HG03378 (cell line): ENCODE results near the gene NUB1.
"Not testable (repeated sequence)": the region's sequence is repeated elsewhere in the genome, so short reads cannot be mapped to it uniquely, and the experiment has no call there.

Experiments
- ATAC-seq: cut with Tn5 transposase; IDR thresholded peaks from one replicate; pipeline ENCODE4 v1.9.1; 2021; ENCODE audit warnings: mild to moderate bottlenecking, moderate library complexity; ENCODE audit not compliant: unreplicated experiment

Gene NUB1

GRCh38 chr7:151341357-151342101, at the start of gene NUB1:
NUB1 (plus strand) TSS chr7:151341812; CDS start chr7:151345350, 3,538 bp downstream.
- no peak for ATAC-seq

GRCh38 chr7:151292850-151293249, 48.8 kb upstream of the NUB1 start:
- no peak for ATAC-seq

GRCh38 chr7:151296202-151296992, 45.2 kb upstream of the NUB1 start:
- ATAC-seq = no peak

- no peak for ATAC-seq
Measured at GRCh38 chr7:151298765-151299164, 42.8 kb upstream of the NUB1 start.

- ATAC-seq = no peak
Measured at GRCh38 chr7:151299530-151299929, 42.1 kb upstream of the NUB1 start.

GRCh38 chr7:151299940-151300645, 41.5 kb upstream of the NUB1 start:
- ATAC-seq = no peak

GRCh38 chr7:151301471-151302462, 39.8 kb upstream of the NUB1 start:
- no peak for ATAC-seq

DNA sequence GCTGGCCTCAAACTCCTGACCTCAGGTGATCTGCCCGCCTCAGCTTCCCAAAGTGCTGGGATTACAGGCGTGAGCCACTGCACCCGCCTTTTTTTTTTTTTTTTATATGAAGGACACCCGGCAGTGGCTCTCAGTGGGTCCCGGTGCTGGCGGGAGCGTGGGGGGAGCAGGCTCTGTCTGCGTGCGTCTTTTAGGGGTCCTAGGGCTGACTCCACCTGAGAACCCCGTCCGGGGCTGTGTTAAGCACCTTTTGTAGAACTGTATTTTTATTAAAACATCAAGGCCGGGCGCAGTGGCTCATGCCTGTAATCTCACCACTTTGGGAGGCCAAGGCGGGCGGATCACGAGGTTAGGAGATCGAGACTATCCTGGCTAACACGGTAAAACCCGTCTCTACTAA, 37.4 kb upstream of the NUB1 start:
- ATAC-seq = not testable (repeated sequence)

GRCh38 chr7:151304856-151305255, 36.8 kb upstream of the NUB1 start:
- ATAC-seq = no peak

DNA sequence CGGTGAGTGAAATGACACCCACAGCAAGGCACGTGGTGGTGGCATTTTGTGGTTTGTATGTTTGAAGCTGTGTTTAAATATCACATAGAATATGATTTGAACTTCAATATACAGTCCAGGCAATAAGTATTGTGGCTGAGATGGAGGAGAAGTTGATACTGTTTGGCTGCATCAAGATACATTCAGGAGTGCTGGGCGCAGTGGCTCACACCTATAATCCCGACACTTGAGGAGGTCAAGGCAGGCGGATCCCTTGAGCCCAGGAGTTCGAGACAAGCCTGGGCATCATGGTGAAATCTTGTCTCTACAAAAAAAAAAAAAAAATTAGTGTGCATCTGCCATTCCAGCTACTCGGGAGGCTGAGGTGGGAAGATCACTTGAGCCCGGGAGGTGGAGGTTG, 35.2 kb upstream of the NUB1 start:
- no peak for ATAC-seq

DNA sequence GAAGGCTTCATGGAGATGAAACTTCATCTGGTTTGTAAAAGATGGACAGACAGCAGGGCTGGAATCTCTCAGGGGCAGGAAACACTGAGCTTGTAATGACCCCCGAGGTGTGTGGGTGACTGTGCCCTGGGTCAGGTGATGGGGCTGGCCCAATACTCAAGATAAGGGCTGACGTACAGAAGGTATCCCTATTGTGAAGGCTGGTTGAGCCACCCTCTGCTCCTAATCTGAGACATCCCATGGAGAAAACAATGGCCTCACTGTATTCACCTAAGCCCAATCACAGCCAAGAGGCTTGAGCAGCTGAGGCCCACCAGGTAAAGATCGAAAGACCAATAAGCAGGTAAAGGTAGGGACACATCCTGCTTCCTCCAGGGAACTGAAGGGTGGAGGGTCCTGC, 34.8 kb upstream of the NUB1 start:
- ATAC-seq = no peak

GRCh38 chr7:151307536-151307935, 34.1 kb upstream of the NUB1 start:
- no peak for ATAC-seq

DNA sequence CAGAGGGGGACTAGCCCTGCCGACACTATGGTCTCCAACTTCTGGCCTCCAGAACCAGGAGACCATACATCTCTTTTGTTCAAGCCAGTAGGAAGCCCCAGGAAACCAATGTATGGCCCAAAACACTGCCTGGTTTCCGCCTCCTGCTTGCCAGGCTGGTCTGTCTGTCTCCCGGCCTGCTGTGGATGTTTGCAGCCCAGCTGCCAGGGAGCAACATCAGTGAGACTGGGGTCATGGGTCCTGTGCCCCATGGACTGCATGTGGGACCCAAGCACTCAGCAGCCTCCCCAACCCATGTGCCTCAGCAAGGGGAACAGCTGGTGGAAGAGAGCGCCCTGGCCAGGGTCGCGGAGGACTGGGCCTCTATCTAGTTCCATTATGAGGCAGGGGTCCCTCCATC, 33.4 kb upstream of the NUB1 start:
- ATAC-seq = no peak

DNA sequence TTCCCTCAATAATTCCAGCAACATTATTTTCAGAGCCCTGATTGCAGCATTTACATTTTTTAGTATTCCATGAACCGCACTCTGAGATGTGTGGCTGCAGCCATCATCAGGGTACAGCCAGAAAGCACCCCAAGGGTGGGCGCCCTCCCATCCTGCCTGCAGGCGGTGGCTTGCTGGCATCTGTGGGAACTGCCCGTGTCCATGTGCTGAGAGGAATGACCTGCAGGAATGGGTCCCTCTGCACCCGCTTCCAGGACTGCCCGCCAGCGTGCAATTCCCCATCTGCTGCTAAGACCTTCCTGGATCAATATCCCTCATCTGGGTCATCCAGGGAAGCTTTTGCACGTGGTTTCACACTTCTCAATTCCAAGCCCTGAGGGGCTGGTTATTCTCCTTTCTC, 32.8 kb upstream of the NUB1 start:
- no peak for ATAC-seq

DNA sequence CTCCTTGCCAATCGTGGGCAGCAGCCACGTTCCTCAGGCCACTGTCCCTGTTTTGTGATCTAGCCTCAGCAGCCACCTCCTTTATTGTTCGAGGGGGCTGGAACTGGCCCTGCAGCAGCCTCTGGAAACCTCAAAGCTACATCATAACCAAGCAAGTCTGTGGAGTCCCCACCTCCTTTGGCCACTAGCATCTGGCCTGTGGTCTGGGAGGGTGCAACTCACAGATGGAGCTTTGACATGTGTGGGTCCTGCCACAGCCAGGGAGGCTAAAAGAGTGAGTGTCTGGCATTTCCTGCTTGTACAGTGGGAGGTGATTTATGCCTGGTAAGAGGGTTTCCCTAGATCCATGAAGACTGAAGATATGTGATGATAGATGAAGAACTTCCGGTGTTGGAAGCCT, 32.3 kb upstream of the NUB1 start:
- ATAC-seq = no peak

- no peak for ATAC-seq
Measured at GRCh38 chr7:151310578-151310977, 31.0 kb upstream of the NUB1 start.

DNA sequence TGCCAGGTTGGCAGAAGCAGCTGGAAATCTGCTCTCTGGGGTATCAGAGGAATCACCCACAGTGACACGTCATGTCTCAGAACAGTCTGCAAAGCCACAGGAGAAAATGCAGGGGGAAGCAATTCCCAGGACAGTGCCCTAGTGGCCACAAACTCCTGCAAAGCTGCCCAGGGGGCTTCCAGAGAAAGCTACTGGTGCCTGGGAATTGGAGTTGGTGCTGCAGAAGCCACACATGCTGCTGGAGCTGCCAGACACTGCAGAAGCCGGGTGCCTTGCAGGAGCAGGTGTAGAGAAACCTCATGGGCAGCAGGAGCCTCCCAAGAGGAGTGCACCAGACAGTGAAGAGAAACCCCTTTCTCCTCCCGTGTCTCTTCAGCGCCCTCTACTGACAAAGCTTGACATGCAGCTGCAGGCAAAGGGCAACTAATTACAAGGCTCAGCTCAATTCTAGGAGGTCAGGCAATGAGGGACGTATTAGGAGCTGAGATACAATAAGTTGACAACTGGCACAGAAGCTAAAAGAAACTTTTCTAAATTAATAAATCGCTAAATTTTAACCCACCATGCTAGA, 30.2 kb upstream of the NUB1 start:
- ATAC-seq = no peak

- ATAC-seq = no peak
Measured at GRCh38 chr7:151312356-151312755, 29.3 kb upstream of the NUB1 start.

GRCh38 chr7:151312831-151313809, 28.5 kb upstream of the NUB1 start:
- ATAC-seq = no peak
